22Rv1 (cell line): ENCODE measurements around the gene FGD2.

Source experiments
- H3K27ac ChIP-seq: fragments of 450-650 bp; 2 replicates; pipeline ENCODE4 v1.5.1; 2017
- ZFX ChIP-seq: fragments of 450-650 bp; IDR thresholded peaks from 2 replicates; pipeline ENCODE4 v1.6.1; 2017; ENCODE audit warnings: antibody characterized with exemption, borderline replicate concordance
- TF ChIP-seq, protein P1 (sequence below): fragments of 450-650 bp; IDR thresholded peaks from 2 replicates; pipeline ENCODE4 v1.5.1; 2017; ENCODE audit warnings: mild to moderate bottlenecking

Gene FGD2

DNA sequence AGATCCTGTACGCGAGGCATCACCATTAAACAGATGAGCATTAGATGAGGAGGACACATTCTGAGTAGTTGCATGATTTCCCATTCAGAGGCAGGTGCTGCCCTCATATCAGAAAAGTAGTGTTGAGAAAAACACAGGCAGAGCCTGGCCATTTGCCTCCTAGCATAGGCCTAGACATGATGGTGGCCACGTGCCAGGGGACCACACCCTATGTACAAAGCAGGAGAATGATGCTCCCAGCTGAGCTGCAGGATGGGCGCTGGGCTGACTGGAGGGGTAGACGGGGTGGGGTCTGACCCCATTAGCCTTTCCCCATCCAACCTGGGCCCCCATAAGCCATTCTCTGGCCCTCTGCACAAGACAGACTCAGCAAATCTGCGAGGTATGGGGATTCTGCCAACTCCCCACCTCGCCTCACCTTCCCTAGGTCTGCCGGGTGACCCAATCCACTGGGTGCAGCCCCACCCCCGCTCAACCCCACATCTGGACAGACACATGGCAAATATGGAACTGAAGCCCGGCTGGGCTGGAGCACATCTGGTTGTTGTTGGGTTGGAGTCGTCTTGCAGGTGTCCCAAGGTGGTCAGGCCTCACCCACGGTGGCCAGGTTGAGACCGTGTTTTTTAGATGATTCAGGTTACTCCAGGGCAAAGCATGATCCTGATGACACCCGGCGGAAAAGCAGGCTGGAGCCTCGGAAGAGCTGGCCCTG is 37.0 kb upstream of the FGD2 start:
- H3K27ac ChIP-seq, result no peak overlapping the region
- TF ChIP-seq, protein P1, sequence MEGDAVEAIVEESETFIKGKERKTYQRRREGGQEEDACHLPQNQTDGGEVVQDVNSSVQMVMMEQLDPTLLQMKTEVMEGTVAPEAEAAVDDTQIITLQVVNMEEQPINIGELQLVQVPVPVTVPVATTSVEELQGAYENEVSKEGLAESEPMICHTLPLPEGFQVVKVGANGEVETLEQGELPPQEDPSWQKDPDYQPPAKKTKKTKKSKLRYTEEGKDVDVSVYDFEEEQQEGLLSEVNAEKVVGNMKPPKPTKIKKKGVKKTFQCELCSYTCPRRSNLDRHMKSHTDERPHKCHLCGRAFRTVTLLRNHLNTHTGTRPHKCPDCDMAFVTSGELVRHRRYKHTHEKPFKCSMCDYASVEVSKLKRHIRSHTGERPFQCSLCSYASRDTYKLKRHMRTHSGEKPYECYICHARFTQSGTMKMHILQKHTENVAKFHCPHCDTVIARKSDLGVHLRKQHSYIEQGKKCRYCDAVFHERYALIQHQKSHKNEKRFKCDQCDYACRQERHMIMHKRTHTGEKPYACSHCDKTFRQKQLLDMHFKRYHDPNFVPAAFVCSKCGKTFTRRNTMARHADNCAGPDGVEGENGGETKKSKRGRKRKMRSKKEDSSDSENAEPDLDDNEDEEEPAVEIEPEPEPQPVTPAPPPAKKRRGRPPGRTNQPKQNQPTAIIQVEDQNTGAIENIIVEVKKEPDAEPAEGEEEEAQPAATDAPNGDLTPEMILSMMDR, result no peak
- TF ChIP-seq ZFX, result no peak

DNA sequence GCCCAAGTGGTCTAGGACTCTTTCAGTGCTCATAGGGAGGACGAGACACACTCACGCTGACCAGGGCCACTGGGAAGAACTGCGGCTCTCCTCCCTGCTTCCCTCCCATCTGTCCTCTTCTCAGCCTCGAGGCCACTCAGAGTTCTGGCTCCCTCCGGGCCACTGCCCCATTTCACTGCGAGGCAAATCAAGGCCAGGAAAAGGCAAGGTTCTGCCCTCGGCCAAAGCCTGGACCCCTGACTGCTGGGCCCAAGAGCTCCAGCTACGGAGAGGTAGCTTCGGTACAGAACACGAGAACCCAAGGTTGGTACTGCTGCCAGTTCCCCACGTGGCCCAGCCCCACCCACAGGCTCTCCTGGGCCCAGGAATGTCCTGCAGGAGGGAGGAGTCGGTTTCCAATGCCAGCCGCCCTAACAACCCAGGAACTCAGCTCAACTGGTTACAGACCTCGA is 36.2 kb upstream of the FGD2 start:
- H3K27ac ChIP-seq, result no peak overlapping the region
- TF ChIP-seq, protein P1, result no peak
- TF ChIP-seq ZFX, result no peak

DNA sequence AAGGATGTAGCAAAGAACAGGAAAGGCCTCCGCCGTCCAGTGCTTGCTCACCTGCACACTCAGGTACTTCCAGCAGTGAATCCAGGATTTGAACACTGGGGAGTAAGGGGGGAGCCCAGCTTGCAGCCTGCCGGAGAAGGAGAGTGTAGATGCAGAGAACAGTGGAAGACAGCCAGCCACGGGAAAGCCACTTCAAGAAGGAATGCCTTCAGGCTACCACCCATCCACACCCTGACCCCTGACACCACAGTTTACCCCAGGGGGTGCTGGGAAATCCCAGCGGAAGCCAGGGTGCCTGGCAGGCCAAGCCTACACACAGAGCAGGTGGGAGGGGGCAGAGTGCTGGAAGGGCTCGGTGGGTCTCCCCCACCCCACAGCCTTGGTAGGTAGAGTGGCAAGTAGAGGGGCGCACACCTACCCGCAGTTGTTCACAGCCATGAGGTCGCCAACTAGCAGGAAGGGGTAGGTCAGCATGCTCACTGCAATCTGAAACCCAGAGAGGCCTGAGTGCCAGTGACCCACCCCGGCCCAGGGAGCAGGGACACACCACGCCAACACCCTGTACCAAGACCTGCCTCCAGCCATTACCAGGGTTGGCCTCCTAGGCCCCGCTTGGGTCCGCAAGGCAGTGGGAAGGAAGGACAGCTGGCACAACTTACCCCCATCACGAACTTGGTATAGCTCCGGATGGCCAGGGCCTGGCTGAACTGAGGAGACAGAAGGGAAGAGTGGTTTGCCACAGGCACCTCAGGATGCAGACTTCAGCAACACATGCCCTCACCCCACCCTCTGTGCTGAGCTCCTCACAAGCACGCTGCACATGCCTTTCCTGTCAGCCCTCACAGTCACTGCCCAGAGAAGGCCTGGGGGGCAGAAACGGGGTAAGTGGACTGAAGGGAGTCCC is 35.2 kb upstream of the FGD2 start:
- TF ChIP-seq, protein P1, result no peak
- TF ChIP-seq ZFX, result no peak
- H3K27ac ChIP-seq, result no peak overlapping the region

DNA sequence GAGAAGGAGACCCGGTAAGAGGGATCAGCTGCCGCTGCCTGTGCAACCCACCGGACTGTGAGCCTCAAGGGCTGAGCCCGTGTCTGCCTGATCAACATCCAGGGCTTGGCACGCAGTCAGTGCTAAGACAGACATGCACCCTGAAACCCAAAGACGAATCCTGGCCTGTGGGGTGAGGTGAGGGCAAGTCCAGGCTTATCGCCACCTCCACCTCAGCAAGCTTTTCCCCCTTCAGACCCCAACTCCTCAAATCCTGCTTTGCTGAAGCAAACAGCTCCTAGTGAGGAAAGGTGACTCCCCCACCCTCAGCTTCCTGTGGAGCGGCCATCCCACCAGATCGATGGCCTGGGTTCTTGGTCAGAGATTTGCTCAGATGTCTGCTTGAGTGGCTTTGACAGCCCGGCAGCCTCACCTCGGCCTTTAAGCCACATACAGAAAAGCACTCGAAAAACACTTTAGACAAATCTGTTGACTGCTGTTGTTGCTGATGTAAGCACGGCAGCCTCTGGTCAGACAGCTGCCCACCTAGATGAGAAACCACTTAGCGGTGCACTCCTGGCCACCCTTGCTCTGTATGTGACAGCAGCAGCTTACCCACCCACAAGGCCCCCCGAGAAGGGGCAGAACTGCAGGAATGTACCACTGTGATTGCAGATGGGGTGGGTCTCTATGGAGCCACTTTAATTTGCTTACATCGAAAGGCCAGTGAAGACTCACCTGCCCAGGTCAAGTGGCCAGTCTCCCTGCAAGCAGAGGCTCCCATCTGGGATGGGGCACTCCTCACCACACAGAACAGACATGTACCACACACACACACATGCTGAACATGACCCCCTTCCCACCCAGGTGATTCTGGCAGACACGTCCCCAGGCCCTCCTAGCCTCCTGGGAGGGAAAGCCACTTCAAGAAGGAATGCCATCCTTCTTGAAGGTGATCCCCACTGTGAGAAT is 34.3 kb upstream of the FGD2 start:
- H3K27ac ChIP-seq, result no peak overlapping the region
- TF ChIP-seq, protein P1, result no peak
- no peak for TF ChIP-seq ZFX

DNA sequence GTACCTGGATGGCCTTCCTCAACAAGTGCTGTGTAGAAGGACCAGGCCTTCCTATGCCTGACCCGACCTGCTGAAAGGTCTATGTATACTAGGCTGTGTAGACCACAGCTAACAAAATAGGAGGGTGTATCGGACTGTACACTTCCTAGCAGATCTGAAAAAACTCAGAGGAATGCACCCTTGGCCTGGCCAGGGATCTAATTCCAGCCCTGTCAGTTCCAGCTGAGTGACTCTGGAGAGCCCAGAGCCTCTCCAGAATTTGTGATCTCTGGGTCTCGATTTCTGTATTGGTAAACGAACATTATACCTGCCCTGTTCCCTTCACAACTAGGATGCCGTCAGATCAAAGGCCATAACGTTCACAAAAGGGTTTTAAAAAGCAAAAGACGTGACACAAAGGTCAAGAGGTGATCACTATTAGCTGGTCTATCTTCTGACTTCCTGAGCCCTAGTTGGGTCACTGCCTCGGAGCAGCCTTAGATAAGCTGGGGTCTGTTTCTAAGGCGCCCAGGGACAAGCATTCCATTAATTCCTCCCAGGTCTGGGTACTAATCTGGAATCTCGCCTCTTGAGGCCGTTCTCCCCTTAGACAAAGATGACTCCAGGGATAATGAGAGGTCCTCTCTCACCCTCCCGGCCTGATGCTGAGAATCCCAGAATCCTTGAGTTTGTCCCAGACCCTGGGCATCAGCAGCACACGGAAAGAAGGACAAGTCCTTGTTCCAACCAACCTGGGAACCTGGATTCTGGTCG is 33.4 kb upstream of the FGD2 start:
- TF ChIP-seq, protein P1, result no peak
- no peak for TF ChIP-seq ZFX
- H3K27ac ChIP-seq, result no peak overlapping the region

DNA sequence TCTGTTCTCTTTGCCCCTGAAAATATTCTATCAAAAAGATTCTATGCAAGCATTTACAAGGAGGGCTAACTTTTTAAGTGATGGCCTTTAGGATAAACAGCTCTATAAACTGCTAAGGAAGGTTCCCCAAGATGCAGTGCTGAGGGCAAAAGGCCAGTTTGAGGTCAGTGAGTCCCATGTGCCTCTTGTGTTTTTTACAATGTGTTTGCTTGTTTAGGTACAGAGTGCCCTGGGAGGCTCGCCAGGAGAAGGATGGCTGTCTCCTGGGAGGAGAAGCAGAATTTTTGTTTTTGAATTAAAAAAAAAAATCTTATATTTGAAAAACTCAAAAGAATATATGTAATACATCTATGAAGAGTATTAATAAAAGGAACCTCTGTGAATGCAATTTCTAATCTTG is 32.3 kb upstream of the FGD2 start:
- no peak overlapping the region for H3K27ac ChIP-seq
- TF ChIP-seq, protein P1, result no peak
- TF ChIP-seq ZFX, result no peak
